SK-N-MC (cell line): Measurements from ENCODE around the gene KCNH2.

ENCODE experiments used
- EZH2 ChIP-seq: fragments of 200-600 bp; sonication (generic); IDR thresholded peaks from one replicate; pipeline ENCODE4 v1.6.1; 2017; ENCODE audit warnings: antibody characterized with exemption
- POLR2AphosphoS5 ChIP-seq: IDR thresholded peaks from 2 replicates; pipeline ENCODE4 v1.6.1; 2012; ENCODE audit warnings: mild to moderate bottlenecking, low read depth, low read length, borderline replicate concordance

- TF ChIP-seq EZH2 = no peak
- no peak for TF ChIP-seq POLR2AphosphoS5
Observed at GRCh38 chr7:150966002-150966401, 12.1 kb downstream of the KCNH2 start.
